DOHH2 (cell line): ENCODE measurements around the gene WFDC9.

Experiments
- H3F3A ChIP-seq: fragments of 200-600 bp; sonication (generic), shearing (Covaris generic); 2 replicates; pipeline ENCODE4 v1.6.0; 2016; ENCODE audit warnings: antibody characterized with exemption, mild to moderate bottlenecking; ENCODE audit not compliant: control insufficient read depth, insufficient read depth
- H3K27ac ChIP-seq: fragments of 200-600 bp; sonication (generic); 2 replicates; pipeline ENCODE4 v1.5.1; 2014; ENCODE audit warnings: low read depth, mild to moderate bottlenecking, low read length, moderate library complexity
- H3K27me3 ChIP-seq: fragments of 200-600 bp; sonication (generic); 2 replicates; pipeline ENCODE4 v1.6.1; 2014; ENCODE audit warnings: mild to moderate bottlenecking, low read length, mixed read lengths; ENCODE audit not compliant: control insufficient read depth
- H3K36me3 ChIP-seq: fragments of 200-600 bp; sonication (generic); 2 replicates; pipeline ENCODE4 v1.6.1; 2014; ENCODE audit warnings: mild to moderate bottlenecking, low read length, moderate library complexity, mixed read lengths; ENCODE audit not compliant: control insufficient read depth
- H3K4me1 ChIP-seq: fragments of 200-600 bp; sonication (generic); 2 replicates; pipeline ENCODE4 v1.6.1; 2014; ENCODE audit warnings: mild to moderate bottlenecking, low read length, mixed read lengths; ENCODE audit not compliant: control insufficient read depth
- H3K4me2 ChIP-seq: fragments of 200-600 bp; sonication (generic); 2 replicates; pipeline ENCODE4 v1.6.0; 2014; ENCODE audit warnings: mild to moderate bottlenecking, low read length, moderate library complexity
- H3K4me3 ChIP-seq: fragments of 200-600 bp; sonication (generic); 2 replicates; pipeline ENCODE4 v1.5.1; 2014; ENCODE audit warnings: mild to moderate bottlenecking, low read length, mixed read lengths
- H3K79me2 ChIP-seq: fragments of 200-600 bp; sonication (generic); 2 replicates; pipeline ENCODE4 v1.6.1; 2014; ENCODE audit warnings: mild to moderate bottlenecking, low read length, mixed read lengths; ENCODE audit not compliant: control insufficient read depth
- H3K9me2 ChIP-seq: fragments of 200-600 bp; sonication (generic); replicated peaks from 2 replicates; pipeline ENCODE4 v1.6.1; 2014; ENCODE audit warnings: mild to moderate bottlenecking, low read length, mixed read lengths; ENCODE audit not compliant: control insufficient read depth
- H3K9me3 ChIP-seq: fragments of 200-600 bp; sonication (generic); 2 replicates; pipeline ENCODE4 v1.6.1; 2014; ENCODE audit warnings: antibody characterized with exemption, low read length, mixed read lengths; ENCODE audit not compliant: control insufficient read depth, insufficient read depth
- H4K20me1 ChIP-seq: fragments of 200-600 bp; sonication (generic); 2 replicates; pipeline ENCODE4 v1.6.0; 2014; ENCODE audit warnings: low read depth, mild to moderate bottlenecking, antibody characterized with exemption, low read length, moderate library complexity; ENCODE audit not compliant: control insufficient read depth, insufficient read depth
- CTCF ChIP-seq: fragments of 200-600 bp; sonication (generic); IDR thresholded peaks from one replicate; pipeline ENCODE4 v1.5.1; 2014; ENCODE audit warnings: antibody characterized with exemption, mild to moderate bottlenecking, low read depth, low read length; ENCODE audit not compliant: poor library complexity, severe bottlenecking
- EZH2phosphoT487 ChIP-seq: fragments of 200-600 bp; sonication (generic); IDR thresholded peaks from 2 replicates; pipeline ENCODE4 v1.6.1; 2017; ENCODE audit warnings: borderline replicate concordance, mild to moderate bottlenecking, antibody characterized with exemption, low read length, moderate library complexity, mixed read lengths

Gene WFDC9

DNA sequence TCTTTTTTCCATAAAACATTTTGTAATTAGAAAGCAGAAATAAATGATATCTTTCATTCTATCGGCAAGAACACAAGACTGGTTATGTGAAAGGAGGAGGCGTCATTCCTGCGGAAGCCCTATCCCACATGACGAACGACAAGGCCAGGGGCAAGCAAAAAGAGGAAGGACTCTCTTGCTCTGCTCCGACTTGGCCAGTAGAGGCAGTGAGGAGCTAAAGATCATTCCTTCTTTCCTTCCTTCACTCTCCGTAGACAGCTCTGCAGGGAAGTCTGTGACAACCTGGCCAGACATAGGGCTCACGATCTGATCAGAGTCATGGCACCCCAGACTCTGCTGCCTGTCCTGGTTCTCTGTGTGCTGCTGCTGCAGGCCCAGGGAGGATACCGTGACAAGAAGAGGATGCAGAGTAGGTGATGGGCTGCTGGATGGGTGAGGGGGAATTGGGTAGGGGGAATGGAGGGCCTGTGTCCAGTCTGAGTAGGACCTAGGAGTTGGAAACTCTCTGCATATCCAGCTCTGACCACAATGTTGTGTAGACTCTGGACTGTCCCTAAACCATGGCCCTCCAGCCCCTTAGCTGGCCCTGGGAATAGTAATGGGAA lies 1.5 kb downstream of the WFDC9 start, which contains the start of gene WFDC10A:
TSS of gene WFDC10A (plus strand) at position 244 of the 605 bp plus-strand sequence. CDS start at position 319, 75 bp downstream.
- H3K79me2 ChIP-seq, result no peaks in the 10 kb centered on the region
- H3K4me1 ChIP-seq, result no peaks in the 10 kb centered on the region
- H3K27ac ChIP-seq, result no peak within 1 kb of the TSS
- H3F3A ChIP-seq, result no peaks in the 10 kb centered on the region
- no peak for TF ChIP-seq EZH2phosphoT487
- TF ChIP-seq CTCF, result peak; percentile 71
- H3K36me3 ChIP-seq, result no peaks in the 10 kb centered on the region
- no peak within 1 kb of the TSS for H3K4me3 ChIP-seq
- no peaks in the 10 kb centered on the region for H3K9me2 ChIP-seq
- no peaks in the 10 kb centered on the region for H3K9me3 ChIP-seq
- H3K27me3 ChIP-seq, result no peaks in the 10 kb centered on the region
- no peaks in the 10 kb centered on the region for H4K20me1 ChIP-seq
- no peak within 1 kb of the TSS for H3K4me2 ChIP-seq

DNA sequence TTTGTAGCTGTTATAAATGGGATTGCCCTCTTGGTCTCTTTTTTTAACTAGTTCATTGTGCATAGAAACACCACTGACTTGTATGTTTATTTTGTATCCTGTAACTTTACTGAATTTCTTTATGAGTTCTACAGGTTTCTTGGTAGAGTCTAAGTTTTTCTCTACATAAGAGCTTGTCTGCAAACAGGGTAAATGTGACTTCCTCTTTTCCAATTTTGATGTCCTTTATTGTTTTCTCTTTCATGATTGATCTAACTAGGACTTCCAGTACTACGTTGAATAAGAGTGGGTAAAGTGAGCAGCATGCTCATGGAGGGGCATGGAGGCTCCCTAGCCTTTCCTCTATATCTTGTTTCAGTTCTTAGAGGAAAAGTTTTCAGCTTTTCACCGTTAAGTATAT lies 4.5 kb downstream of the WFDC9 start:
- Histone ChIP-seq H3K27ac (no peak overlapping the region), H3K4me3 (no peak overlapping the region), H4K20me1 (no peaks in the 10 kb centered on the region), H3K36me3 (no peaks in the 10 kb centered on the region), H3K9me2 (no peaks in the 10 kb centered on the region), H3K27me3 (no peaks in the 10 kb centered on the region; the same call in 1 of the 2 replicates), H3K9me3 (no peaks in the 10 kb centered on the region), H3K4me2 (no peak overlapping the region), H3F3A (no peaks in the 10 kb centered on the region), H3K4me1 (no peaks in the 10 kb centered on the region), H3K79me2 (no peaks in the 10 kb centered on the region)
- TF ChIP-seq CTCF (no peak), EZH2phosphoT487 (no peak)

GRCh38 chr20:45621593-45621992 lies 9.5 kb downstream of the WFDC9 start:
- Histone ChIP-seq H3K4me2 (no peak overlapping the region), H3K79me2 (no peaks in the 10 kb centered on the region), H3K9me3 (no peaks in the 10 kb centered on the region), H3K36me3 (no peaks in the 10 kb centered on the region), H3K4me3 (no peak overlapping the region), H3K27ac (no peak overlapping the region), H3K27me3 (no peaks in the 10 kb centered on the region; the same call in 1 of the 2 replicates), H3K9me2 (no peaks in the 10 kb centered on the region), H3F3A (no peaks in the 10 kb centered on the region), H4K20me1 (no peaks in the 10 kb centered on the region), H3K4me1 (no peaks in the 10 kb centered on the region)
- TF ChIP-seq EZH2phosphoT487 (no peak), CTCF (no peak)
